SIG-M5 treated with dmso at 0.1 percent for 504 hours (cell line): Measurements from ENCODE around the gene TRMT10B.
"Not testable (repeated sequence)": the region's sequence is repeated elsewhere in the genome, so short reads cannot be mapped to it uniquely, and the experiment has no call there.

Experiments
- DNase-seq: peaks from one replicate; lab custom pipeline; 2025; ENCODE audit not compliant: unreplicated experiment; lab: John Stamatoyannopoulos, UW

TRMT10B gene

GRCh38 chr9:37800631-37801286 lies 47.2 kb downstream of the TRMT10B start, which contains the start of gene DCAF10:
TSS of gene DCAF10 (plus strand) at chr9:37800797. CDS start at chr9:37800867, 70 bp downstream.
- peak; percentile 77 for DNase-seq

- no peak for DNase-seq
Observed at GRCh38 chr9:37801287-37801850, 47.8 kb downstream of the TRMT10B start.

DNA sequence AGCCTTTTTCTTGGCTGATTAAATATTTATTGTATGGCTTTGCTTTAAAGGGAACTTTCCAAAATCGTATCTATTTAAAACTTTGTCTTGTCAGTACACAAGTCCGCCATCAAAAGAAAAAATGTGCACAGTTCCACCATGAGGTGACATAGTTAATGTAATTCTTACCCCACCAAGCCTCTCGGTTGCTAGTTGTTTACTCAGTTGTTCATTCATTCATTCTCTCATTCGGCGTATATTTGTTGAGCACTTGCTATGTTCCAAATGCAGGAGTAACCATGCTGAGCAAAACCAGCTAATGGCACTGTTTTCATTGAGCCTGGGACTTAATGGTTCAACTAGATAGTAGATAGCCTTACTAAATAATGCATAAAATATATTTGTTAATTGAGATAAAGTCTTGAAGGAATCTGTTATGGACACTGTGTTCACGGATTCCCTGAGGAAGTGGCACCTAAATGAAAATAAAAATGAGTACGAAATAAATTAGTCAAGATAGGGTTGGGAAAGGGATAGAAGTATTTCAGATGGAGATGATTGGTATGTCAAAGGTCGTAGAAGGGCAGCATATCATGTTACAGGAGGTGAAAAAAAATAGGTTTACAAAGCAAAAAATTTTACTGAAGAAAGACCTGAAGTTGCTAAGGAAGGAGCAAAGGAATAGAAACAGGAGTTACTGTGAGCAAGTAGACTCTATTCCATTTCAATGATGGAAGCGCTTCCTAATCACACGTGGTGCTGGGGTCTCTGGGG lies 48.5 kb downstream of the TRMT10B start:
- DNase-seq = no peak

- DNase-seq = no peak
Observed at GRCh38 chr9:37806271-37806670, 52.7 kb downstream of the TRMT10B start.

DNA sequence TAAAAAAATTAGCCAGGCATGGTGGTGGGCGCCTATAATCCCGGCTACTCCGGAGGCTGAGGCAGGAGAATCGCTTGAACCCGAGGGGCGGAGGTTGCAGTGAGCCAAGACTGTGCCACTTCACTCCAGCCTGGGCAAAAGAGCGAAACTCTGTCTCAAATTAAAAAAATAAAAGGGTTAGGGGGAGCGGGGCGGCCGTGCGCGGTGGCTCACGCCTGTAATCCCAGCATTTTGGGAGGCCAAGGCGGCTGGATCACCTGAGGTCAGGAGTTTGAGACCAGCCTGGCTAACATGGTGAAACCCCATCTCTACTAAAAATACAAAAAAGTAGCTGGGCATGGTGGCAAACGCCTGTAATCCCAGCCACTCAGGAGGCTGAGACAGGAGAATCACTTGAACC lies 56.1 kb downstream of the TRMT10B start:
- not testable (repeated sequence) for DNase-seq

GRCh38 chr9:37811906-37812476 lies 58.4 kb downstream of the TRMT10B start:
- no peak for DNase-seq

DNA sequence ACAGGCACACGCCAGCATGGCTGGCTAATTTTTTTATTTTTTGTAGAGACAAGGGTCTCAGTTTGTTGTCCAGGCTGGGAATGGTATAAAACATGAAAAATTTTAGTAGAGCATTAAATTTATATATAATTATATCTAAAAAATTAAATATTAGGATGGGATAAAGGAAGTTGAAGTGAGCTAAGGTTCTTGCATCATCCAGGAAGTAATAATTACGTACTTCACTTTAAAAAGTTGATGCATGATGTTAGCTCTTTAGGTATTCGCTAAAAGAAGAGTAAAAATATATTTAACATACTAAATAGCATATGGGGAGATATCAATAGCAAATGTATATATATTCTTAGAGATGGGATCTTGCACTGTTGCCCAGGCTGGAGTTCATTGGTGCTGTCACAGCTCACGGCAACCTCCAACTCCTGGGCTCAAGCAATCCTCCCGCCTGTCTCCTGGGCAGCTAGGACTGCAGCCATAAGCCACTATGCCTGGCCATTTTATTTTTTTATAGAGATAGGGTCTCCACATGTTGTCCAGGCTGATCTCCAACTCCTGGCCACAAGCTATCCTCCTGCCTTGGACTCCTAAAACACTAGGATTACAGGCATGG lies 59.3 kb downstream of the TRMT10B start:
- DNase-seq = no peak

- no peak for DNase-seq
Observed at GRCh38 chr9:37818849-37819248, 65.2 kb downstream of the TRMT10B start.

DNA sequence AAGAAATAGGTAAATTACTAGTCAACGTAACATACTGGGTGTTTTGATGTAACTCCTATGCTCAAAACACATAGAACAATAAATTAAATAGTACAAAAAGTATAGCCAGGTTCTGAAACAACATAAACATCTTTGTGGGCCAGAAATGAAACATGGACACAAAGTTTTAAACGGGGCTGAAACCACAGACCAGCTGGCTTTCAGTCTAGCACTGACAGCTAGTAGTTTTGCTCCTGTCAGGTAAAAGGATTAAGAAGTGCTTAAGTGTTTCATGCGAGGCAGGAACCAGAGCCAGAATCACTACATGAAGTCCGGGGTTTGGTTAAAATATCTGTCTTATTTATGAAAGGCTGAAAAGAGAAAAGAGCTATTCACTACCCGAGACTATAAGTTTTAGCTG lies 66.5 kb downstream of the TRMT10B start:
- no peak for DNase-seq

GRCh38 chr9:37825174-37825573 lies 71.6 kb downstream of the TRMT10B start:
- not testable (repeated sequence) for DNase-seq

DNA sequence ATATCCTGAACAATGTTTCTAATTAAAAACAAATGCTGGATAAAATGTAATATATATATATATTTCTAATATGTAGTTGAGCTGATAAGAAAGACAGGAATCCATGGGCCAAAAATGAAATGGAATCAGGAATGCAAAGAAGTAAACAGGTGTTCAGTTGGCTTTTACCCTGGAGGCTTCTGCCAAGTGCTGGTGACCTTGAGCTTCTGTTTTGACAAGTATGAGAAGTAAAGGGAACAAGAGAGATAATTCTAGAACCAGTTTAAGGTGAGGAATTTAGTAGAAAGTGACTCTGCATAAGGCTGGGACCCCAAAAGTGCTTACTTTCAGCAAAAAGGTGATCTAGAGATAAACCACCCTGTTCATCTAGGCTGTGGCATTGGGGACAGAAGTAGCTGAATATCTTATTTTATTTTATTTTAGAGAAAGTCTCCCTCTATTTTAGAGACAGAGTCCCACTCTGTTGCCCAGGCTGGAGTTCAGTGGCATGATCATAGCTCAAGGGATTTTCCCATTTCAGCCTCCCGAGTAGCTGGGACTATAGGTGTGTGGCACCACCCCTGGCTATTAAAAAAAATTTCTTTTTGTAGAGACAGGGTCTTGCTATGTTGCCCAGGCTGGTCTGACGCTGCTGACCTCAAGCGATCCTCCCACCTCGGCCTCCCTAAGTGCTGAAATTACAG lies 74.0 kb downstream of the TRMT10B start:
- no peak for DNase-seq
